ENCODE measurements around the gene CDKN2AIP.
A peak's percentile ranks its signal among the peaks of the same experiment; 100 is the strongest.
"Not testable (repeated sequence)": the region's sequence is repeated elsewhere in the genome, so short reads cannot be mapped to it uniquely, and the experiment has no call there.

CDKN2AIP gene

GRCh38 chr4:183449193-183449882, 4.9 kb downstream of the CDKN2AIP start:
- DNase-seq = no peak

DNA sequence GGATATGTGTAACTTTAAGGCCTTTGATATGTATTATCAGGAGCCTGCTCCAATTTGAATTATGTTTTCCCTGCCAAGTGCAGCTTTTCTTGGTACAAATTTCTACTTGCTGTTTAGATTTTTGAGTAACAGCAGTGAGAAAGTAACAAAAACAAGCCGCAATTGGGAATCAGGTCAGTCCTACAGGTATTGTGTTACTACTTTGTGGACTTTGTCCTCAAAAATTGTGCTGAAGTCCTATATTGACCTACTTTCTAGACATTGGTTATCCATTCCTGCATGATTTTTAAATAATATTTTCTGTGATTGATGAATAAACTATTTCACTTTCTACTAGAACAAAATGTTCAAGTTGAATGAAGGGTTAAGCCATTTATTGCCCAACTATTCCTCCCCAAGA, 5.7 kb downstream of the CDKN2AIP start:
- DNase-seq = no peak

DNA sequence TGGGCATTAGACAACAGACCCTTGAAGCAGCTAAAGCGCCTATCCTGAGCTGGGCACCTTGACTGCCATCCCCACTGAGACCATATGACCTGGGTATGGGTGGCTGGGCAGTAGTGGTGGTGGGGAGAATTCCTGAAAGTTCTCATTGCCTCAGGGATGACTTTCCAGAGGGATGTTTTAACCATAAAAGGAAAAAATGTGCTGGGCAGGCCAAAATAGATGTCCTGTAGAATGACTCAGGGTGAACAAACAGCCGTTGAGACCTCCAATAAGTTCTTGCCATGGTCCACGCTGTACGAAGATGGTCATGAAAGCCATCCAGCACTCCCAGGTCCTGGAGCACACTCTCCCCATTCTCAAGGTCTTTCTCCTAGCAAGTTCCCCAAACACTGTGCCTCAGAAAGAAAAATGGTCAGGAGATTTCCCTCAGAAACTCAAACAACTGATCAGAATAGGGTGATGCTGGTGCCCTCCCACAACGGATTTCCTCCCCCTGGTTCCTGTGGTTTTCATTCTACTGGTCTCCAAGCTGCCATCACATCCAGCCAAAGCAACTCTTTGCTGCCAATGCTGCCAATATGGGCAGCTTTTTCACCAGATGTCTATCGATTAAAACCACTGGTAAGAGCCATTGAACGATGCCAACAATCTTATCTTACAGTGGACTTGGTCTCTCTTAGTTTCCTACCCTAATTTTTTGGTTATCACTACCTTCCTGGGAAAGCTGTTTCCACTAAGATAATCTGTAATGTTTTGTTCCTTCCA, 11.2 kb downstream of the CDKN2AIP start:
- peak; percentile 47 for DNase-seq

DNA sequence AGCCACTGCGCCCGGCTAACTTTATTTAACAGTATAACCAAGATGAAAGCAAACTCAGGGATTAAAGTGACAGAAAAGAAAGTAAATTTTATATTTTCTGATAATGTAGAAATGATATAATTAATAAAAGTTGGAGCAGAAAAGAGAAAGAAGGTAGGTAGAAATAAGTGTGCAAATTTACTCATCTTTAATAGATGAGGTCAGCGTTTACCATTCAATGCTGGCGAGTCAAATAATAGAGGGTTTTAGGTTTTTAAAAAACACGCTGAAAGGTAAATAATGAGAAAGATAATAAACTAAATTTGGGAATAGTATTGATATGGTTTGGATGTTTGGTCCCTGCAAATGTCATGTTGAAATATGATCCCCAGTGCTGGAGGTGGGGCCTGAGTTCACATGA, 13.6 kb downstream of the CDKN2AIP start:
- no peak for DNase-seq

- DNase-seq = not testable (repeated sequence)
Measured at GRCh38 chr4:183463903-183464619, 19.6 kb downstream of the CDKN2AIP start.

GRCh38 chr4:183465879-183466278, 21.4 kb downstream of the CDKN2AIP start:
- DNase-seq = peak; percentile 70

GRCh38 chr4:183467246-183467645, 22.8 kb downstream of the CDKN2AIP start:
- DNase-seq = no peak

- no peak for DNase-seq
Measured at GRCh38 chr4:183468210-183469095, 24.0 kb downstream of the CDKN2AIP start.

- DNase-seq = peak; percentile 15
Measured at GRCh38 chr4:183469285-183469684, 24.8 kb downstream of the CDKN2AIP start.

DNA sequence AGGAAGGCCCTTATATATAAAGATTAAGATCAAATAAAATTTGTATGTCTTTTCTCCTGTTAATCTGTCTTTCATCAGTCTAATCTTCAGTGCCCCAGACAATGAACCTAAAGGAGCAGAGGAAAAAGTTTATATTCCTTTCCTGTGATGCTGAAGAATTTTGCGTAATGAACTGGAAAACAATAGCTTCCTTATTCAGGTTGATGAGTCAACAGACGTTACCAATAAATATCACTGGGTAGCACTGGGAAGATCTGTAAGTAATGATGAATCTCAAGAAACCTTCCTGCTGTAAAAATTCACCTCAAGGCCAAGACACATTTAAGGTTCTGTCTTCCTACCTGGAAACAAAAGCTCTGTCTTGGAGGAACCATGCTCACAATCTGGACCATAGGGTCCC, 25.5 kb downstream of the CDKN2AIP start:
- DNase-seq = no peak

- DNase-seq = no peak
Measured at GRCh38 chr4:183470821-183471220, 26.4 kb downstream of the CDKN2AIP start.

DNA sequence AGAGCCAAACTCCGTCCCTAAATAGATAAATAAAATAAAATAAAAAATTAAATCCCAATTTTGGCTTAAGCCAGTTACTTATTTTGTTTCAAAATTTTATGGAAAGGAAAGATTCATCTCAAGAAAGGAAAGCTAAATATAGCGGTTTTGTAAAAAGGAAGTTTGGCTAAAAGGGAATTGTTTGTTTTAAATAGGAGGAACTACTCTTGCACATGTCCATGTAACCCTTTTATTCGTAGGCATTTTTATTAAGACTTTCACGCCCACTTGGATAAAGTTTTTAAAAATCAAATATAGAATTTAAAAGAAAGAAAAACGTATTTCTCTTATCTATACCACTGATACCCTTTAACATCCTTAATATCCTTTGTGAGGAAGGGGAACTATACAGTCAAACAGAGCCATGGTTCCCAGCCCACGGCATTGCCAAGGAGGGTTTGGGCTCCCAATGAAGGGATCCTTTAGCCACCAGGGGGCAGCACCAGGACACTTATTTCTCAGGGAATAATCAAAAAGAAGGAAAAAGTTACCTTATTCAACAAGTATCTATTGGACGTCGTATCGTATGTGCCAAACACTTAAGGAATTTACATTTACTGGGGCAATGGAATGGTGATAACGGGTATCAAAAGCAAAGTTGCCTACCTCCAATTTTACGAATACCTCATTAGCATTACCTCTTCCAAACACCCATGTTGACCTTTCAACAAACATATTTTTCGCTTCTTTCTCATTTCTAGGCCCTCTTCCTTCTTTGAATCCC, 27.7 kb downstream of the CDKN2AIP start:
- peak; percentile 73 for DNase-seq

- DNase-seq = no peak
Measured at GRCh38 chr4:183478123-183478522, 33.7 kb downstream of the CDKN2AIP start.

GRCh38 chr4:183478926-183479325, 34.5 kb downstream of the CDKN2AIP start:
- no peak for DNase-seq

DNA sequence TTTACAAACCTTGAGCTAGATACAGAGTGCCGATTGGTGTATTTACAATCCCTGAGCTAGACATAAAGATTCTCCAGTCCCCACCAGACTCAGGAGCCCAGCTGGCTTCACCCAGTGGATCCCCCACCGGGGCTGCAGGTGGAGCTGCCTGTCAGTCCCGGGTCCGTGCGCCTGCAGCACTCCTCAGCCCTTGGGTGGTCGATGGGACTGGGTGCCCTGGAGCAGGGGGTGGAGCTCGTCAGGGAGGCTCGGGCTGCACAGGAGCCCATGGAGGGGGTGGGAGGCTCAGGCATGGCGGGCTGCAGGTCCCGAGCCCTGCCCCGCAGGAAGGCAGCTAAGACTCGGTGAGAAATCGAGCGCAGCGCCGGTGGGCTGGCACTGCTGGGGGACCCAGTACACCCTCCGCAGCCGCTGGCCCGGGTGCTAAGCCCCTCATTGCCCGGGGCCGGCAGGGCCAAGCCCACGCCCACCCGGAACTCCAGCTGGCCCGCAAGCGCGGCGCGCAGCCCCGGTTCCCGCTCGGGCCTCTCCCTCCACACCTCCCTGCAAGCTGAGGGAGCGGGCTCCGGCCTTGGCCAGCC, 38.2 kb downstream of the CDKN2AIP start:
- DNase-seq = not testable (repeated sequence)

- DNase-seq = no peak
Measured at GRCh38 chr4:183483997-183484396, 39.6 kb downstream of the CDKN2AIP start.

- no peak for DNase-seq
Measured at GRCh38 chr4:183485411-183486160, 41.1 kb downstream of the CDKN2AIP start.

- no peak for DNase-seq
Measured at GRCh38 chr4:183492791-183493222, 48.4 kb downstream of the CDKN2AIP start.

GRCh38 chr4:183493246-183493645, 48.8 kb downstream of the CDKN2AIP start:
- no peak for DNase-seq

DNA sequence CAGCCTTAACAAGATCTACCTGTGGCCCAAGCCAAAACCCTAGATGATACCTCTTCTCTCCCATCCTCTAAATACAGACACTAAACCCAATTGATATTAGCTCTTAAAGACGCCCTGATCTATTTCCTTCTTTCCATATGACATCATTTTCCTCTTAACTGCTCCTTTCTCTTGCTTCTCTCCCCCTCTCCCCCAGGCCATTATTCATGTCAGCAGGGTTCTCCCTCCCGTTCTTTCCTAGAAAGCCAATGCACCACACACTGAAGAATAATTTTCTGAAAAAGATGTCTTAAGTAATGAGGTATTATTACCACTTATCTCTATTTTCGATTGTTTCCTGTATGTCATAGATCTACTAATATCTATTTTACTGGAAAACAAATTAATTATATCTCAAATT, 50.7 kb downstream of the CDKN2AIP start:
- no peak for DNase-seq
